HL-60 (cell line): ENCODE results near the gene ACACB.

Experiments
- DNase-seq, 2 experiments: peaks; one replicate each; pipeline ENCODE4 v3.0.0-alpha.2; 2010 to 2020; ENCODE audit warnings: low read depth in 1 of 2, low spot score in 1 of 2
- H3K27ac ChIP-seq: fragments of 250-450 bp; sonication (Bioruptor Pico); replicated peaks from 2 replicates; pipeline ENCODE4 v1.5.1; 2020; ENCODE audit warnings: mild to moderate bottlenecking, moderate library complexity
- H3K27me3 ChIP-seq: fragments of 250-450 bp; sonication (Bioruptor Pico); 2 replicates; pipeline ENCODE4 v1.5.1; 2021; ENCODE audit warnings: mild to moderate bottlenecking, moderate library complexity; ENCODE audit not compliant: insufficient read depth, poor library complexity, severe bottlenecking
- H3K4me3 ChIP-seq: replicated peaks from 2 replicates; pipeline ENCODE4 v1.5.1; 2011; ENCODE audit warnings: mild to moderate bottlenecking, control low read depth, low read length; ENCODE audit not compliant: insufficient read depth
- CTCF ChIP-seq: IDR thresholded peaks from one replicate; pipeline ENCODE4 v1.5.1; 2011; ENCODE audit warnings: low read length, control low read depth, inconsistent platforms; ENCODE audit not compliant: insufficient read depth
- GABPA ChIP-seq: IDR thresholded peaks from 2 replicates; pipeline ENCODE4 v1.6.1; 2012; ENCODE audit warnings: low read depth
- POLR2AphosphoS5 ChIP-seq: IDR thresholded peaks from 2 replicates; pipeline ENCODE4 v1.6.1; 2012; ENCODE audit warnings: low read depth
- REST ChIP-seq: IDR thresholded peaks from 2 replicates; pipeline ENCODE4 v1.6.1; 2012; ENCODE audit warnings: low read depth; ENCODE audit not compliant: insufficient replicate concordance
- SPI1 ChIP-seq: IDR thresholded peaks from 2 replicates; pipeline ENCODE4 v1.6.1; 2012; ENCODE audit warnings: low read depth, mild to moderate bottlenecking, borderline replicate concordance

Gene ACACB

GRCh38 chr12:109305547-109305946 lies 189.2 kb downstream of the ACACB start:
- H3K27me3 ChIP-seq, result peaks cover 32% of the 10 kb centered on the region
- TF ChIP-seq REST, result no peak
- TF ChIP-seq CTCF, result no peak
- TF ChIP-seq GABPA, result no peak
- no peak for TF ChIP-seq SPI1
- TF ChIP-seq POLR2AphosphoS5, result no peak
- no peak overlapping the region for H3K4me3 ChIP-seq
- no peak for DNase-seq
- H3K27ac ChIP-seq, result no peak overlapping the region

- no peak for DNase-seq
- peaks cover 46% of the 10 kb centered on the region for H3K27me3 ChIP-seq
These were observed 190.7 kb downstream of the ACACB start for GRCh38 chr12:109307051-109307450.

More at GRCh38 chr12:109307051-109307450, 190.7 kb downstream of the ACACB start:
- H3K27ac ChIP-seq, result no peak overlapping the region
- H3K4me3 ChIP-seq, result no peak overlapping the region
- TF ChIP-seq POLR2AphosphoS5, result no peak
- TF ChIP-seq GABPA, result no peak
- no peak for TF ChIP-seq SPI1
- no peak for TF ChIP-seq REST
- TF ChIP-seq CTCF, result no peak
